Stimulated activated CD8-positive, alpha-beta memory T cell treated with anti-CD3 and anti-CD28 coated beads, Interleukin-15, amount 100 ng/mL, for 48 hours (primary cell): ENCODE measurements around the gene SMG1.
A peak's percentile ranks its signal among the peaks of the same experiment; 100 is the strongest.
"Not testable (repeated sequence)": the region's sequence is repeated elsewhere in the genome, so short reads cannot be mapped to it uniquely, and the experiment has no call there.

ENCODE experiments used
- DNase-seq, 2 donors: peaks; one replicate each; pipeline ENCODE4 v3.0.0-alpha.2; 2020; ENCODE audit warnings: low read depth in 2 of 2

SMG1 gene

GRCh38 chr16:18925986-18926865 is at the start of gene SMG1:
Gene SMG1, minus strand, starts transcription at chr16:18926408. Its CDS starts 367 bp downstream, at chr16:18926041.
- DNase-seq, result peak; percentile 90 to 94

DNA sequence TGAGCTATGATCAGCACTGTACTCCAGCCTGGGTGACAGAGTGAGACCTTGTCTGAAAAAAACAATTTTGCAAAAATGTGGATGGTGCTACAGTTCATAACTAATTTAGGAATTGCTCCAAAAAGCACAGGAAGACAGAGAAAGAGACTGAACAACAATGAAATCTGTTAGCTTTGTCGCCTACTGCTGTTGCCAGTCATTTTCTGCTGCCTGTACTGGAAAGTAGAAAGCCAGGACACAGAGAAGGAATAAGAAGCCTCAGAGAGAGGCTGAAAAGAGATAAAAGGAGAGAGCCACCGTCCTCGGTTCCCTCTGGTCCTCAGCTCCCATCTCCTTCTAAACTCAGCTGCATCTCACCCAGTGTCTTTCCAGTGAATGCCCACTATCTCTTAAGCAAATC is 48.9 kb upstream of the SMG1 start:
- DNase-seq, result no peak

DNA sequence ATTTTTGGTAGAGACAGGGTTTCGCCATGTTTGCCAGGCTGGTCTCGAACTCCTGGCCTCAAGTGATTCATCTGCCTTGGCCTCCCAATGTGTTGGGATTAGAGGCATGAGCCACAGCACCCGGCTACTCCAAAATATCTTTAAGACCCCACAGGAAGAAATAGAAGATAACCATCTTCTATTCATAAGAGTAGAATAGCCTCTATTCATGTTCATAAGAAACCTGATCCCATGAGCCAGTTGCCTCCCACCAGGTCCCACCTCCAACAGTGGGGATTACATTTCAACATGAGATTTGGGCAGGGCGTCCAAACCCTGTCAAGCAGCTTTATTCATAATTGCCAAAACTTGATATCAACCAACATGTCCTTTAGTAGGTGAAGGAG is 43.6 kb upstream of the SMG1 start:
- no peak for DNase-seq

- DNase-seq, result peak; percentile 48 to 53
These were observed 43.0 kb upstream of the SMG1 start for GRCh38 chr16:18969050-18969854.

- no peak for DNase-seq
These were observed 40.6 kb upstream of the SMG1 start for GRCh38 chr16:18966791-18967190.

GRCh38 chr16:18965555-18965954 is 39.3 kb upstream of the SMG1 start:
- no peak for DNase-seq

DNA sequence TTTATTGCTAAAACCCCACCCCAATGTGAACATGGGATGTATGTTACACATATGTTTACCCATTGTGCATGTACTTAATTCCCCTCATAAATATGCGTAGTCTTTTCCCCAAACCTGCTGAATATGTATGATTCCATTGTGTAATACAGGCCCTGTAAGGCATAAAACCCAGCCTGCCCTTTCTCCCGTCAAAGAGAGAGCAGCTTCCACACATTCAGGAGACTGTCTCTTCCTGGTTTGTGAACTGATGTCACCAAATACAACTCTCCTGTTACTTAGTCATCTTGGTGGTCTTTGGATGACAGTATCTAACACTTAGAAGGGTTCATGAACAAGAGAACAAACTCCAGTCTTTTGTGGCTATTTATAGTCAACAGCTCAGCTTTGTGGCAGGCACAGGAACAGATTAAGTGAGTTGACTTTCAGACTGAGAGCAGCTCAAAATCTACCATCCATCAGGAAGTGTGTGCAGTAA is 32.9 kb upstream of the SMG1 start:
- no peak for DNase-seq

GRCh38 chr16:18958621-18959029 is 32.4 kb upstream of the SMG1 start:
- DNase-seq, result no peak

DNA sequence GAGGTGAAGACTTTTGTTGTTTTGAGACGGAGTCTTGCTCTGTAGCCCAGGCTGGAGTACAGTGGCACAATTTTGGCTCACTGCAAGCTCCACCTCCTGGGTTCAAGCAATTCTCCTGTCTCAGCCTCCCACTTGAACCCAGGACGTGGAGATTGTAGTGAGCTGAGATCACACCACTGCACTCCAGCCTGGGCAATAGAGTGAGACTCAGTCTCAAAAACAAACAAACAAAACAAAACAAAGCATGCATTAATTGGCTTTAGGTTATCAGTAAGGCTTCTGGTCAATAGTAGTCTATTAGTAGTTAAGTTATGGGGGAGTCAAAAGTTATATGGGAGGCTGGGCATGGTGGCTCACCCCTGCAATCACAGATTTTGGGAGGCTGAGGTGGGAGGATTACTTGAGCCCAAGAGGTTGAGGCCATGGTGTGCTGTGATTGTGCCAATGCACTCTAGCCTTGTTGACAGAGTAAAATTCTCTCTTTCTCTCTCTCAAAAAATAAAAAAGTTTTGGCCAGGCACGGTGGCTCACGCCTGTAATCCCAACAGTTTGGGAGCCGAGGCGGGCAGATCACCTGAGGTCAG is 30.5 kb upstream of the SMG1 start:
- DNase-seq, result not testable (repeated sequence)

DNA sequence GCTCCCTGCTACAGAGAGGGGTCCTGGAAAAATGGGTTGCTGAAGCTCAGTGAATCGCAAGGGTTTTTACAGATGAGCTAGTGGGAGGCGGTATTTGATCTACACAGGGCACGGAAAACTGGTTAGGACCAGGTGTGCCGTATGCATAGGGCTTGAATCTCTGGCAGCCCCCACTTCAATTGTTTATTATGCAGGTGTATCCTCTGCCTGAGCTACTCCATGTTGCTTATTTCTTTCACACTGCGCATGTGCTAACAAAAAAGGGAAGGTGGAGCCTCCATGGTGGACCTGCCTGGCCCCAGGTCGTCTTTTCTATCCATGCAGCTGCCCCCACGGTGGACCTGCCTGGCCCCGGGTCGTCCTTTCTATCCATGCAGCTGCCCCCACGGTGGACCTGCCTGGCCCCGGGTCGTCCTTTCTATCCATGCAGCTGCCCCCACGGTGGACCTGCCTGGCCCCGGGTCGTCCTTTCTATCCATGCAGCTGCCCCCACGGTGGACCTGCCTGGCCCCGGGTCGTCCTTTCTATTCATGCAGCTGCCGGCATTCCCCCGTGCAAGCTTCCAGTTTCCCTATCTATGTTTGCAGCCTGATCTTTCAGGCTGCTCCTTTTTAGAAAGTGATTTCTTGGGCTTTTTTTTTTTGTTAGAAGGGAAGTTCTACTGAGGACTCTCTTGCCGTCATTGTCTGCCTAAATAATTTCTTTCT is 29.8 kb upstream of the SMG1 start:
- DNase-seq, result not testable (repeated sequence)

DNA sequence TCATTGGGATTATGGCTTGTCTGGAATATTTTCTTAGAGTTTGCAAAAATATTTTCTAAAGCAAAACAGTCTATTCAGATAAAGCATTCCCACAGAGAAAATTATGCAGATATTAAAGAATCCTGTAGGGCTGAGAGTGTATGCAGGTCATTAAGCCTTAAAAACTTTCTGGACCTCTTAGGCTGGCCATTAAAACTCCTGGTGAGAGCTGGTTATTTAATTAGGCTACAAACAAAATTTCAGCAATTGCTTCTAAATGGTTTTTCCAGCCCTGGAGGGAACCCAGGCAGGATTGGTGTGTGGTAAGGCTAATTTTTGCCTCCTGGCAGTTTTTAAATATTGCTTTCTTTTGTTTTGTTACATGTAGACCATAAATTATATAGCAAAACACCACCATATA is 27.3 kb upstream of the SMG1 start:
- DNase-seq, result no peak

DNA sequence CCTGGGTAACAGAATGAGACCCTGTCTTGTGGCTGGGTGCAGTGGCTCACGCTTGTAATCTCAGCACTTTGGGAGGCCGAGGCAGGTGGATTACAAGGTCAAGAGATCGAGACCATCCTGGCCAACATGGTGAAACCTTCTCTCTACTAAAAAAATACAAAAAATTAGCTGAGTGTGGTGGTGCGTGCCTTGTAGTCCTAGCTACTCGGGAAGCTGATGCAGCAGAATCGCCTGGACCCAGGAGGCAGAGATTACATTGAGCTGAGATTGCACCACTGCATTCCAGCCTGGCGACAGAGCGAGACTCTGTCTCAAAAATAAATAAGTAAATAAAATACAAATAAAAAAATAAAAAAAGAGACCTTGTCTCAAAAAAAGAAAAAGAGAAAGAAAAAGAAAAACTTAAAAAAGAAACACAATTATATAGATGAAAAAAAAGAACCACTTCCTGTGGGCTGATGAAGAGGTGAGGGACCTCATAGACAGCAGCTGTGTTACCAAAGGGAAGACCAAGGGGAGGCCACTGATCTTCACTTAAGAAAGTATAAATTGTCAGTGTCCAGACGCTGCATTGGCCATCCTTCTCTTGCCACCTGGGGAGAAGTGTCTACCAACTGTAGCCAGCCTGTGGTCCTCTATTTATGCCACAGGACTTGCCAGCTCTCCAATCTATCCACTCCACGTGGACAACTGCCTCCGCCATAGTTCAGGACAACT is 24.4 kb upstream of the SMG1 start:
- DNase-seq, result no peak

DNA sequence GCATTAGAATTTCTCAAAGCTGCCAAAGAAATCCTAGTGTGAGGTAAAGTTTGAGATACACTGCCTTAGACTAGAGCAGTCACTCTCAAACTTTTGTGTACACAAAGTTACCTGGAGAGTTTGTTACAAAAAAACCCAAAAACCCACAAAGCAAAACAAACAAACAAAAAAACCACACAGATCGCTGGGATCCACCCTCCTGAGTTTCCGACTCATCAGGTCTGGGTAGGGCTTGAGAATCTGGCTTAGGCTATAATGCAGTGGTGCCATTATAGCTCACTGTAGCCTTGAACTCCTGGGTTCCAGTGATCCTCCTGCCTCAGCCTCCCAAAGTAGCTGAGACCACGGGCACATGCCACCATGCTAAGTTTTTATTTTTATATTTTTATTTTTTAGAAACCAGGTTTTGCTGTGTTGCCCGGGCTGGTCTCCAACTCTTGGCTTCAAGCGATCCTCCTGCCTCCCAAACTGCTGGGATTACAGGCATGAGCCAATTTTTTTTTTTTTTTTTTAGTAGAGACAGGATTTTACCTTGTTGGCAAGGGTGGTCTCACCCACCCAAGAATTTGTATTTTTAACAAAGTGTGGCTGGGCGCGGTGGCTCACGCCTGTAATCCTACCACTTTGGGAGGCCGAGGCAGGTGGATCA is 22.3 kb upstream of the SMG1 start:
- no peak for DNase-seq

DNA sequence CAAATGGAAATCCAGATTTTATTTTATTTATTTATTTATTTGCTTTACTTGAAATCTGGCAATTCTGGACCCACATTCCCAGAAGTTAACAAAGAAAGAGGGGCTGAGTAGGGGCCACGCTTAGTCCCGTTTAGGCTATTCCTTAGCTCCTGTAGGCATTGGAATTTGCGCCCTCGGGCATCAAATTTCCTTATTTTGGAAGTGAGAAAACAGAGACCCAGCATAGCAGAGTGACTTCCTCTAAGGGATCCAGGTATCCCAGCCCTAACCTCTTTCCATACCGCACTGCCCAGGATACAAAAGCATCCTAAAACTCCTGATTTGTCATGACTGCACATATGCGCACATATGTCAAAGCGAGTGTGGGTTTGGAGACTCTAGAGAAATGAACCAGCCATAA is 19.0 kb upstream of the SMG1 start:
- DNase-seq, result no peak

DNA sequence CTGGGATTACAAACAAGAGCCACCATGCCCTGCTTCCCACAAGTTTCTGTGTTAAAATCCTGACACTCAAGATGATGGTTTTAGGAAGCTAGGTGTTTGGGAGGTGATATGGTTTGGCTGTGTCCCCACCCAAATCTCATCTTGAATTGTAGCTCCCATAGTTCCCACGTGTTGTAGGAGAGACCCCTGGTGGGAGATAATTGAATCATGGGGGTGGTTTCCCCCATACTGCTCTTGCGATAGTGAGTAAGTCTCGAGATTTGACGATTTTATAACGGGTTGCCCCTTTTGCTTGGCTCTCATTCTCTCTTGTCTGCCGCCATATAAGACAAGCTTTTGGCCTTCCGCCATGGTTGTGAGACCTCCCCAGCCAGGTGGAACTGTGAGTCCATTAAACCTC is 17.2 kb upstream of the SMG1 start:
- DNase-seq, result no peak

DNA sequence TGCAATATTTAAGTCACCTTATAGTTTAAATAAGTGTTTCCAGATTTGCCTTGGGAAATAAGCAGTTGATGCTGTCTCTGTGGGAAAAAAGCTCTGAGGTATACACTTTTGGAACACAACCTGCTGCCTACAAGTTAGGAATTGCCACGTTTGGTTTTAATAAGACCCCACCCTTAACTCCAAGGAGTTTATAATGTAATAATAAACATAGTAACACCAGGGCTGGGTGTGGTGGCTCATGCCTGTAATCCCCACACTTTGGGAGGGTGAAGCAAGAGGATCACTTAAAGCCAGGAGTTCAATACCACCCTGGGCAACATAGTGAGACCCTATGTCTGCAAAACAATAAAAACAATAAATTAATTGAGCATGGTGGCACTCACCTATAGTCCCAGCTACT is 15.9 kb upstream of the SMG1 start:
- no peak for DNase-seq

DNA sequence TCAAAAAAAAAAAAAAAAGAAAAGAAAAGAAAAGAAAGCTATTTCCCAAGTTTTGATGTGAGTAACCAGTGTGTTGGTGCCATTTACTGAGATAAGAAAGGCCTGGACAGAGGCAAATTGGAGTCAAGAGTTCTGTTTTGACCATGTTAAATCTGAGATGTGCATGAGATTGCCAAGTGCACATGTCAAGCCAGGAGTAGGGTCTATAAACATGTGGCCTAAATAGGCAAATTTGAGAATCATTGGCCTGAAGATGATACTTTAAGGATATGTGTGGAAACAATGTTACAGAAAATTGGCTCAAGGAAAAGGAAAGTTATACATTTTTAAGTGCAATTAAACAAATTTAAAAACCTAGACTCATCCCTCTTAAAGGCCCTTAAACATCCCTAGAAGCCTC is 15.3 kb upstream of the SMG1 start:
- no peak for DNase-seq

DNA sequence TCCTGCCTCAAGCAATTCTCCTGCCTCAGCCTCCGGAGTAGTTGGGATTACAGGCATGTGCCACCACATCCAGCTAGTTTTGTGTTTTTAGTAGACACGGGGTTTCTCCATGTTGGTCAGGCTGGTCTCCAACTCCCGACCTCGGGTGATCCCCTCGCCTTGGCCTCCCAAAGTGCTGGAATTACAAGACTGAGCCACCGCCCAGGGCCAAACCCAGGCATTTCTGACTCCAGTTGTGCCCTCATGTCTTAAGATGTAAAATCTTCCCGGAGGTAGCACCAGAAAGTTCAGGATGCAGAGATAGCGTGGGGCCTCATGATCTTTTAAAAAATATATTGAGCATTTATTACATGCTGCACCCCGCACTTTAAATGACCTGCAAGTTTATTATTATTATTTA is 12.8 kb upstream of the SMG1 start:
- DNase-seq, result no peak

GRCh38 chr16:18937390-18937789 is 11.2 kb upstream of the SMG1 start:
- DNase-seq, result no peak

- DNase-seq, result no peak
These were observed 10.6 kb upstream of the SMG1 start for GRCh38 chr16:18936727-18937340.
